Adipose tissue (tissue), 3 donors: ENCODE data around the gene PPP2R2B. TPM values are rescaled to one million over a fixed set of nuclear protein-coding genes. Genes with fewer than 3 reads are reported as not detected.

Experiments used
- H3K27ac ChIP-seq: one replicate; pipeline ENCODE4 v1.5.1; 2013; ENCODE audit warnings: low read depth, low read length
- WGBS, 3 donors: extraction: QIAGEN DNeasy Blood & Tissue Kit; methylation state at CpG; one replicate each; pipeline ENCODE4 v1.1.7; 2013; 5-methylcytosine and 5-hydroxymethylcytosine counted together
- polyA plus RNA-seq, 3 donors: library from polyadenylated mRNA; stranded (reverse); fragments of 200-250 nt; gene quantifications; one replicate each; pipeline ENCODE4 v1.2.3, GENCODE V29; 2013
- donor health status: healthy with polysubstance abuse.
- donor health status: Bipolar disorder and iron deficiency.
- donor health status: healthy.

PPP2R2B gene
- under 1 TPM; 0.28 to 0.34 (median 0.31) TPM for polyA plus RNA-seq

DNA sequence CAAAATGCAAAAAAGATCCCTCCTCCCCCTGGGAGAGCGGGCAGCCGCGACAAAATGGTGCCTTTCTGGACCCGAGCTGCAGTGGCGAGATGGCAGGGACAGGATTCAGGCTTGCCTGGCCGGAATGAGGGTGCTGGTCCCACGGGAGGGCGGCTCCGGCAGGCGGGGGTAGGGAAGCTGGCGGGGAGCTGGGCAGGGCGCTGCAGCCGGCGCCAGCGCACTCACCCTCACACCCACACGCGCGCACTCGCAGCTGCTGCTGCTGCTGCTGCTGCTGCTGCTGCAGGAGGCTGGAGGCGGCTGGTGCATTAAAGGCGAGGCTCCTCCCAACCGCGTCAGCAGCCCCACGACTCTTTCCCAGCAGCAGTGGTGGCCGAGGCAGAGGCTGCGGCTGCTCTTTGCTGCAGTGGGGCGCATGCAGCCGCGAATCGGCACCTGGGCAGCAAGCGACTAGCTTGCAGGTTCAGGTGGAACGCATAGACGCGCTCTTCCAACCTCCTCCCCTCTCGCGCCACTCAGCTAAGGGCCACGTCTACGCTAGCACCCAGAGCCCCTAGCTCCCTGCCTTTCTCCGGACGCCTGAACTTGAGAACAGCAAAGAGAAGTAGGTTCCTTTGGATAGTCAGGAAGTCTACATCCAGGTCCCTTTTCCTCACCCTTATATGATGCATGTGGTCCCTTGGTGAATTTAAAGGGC lies at the start of gene PPP2R2B:
Gene PPP2R2B (minus strand): TSS at position 282 of the 697 bp plus-strand sequence.
- 1 to 2% (median 1%) methylated on average over 37 to 40 of the region's 40 CpGs for WGBS, 3 donors
- no peak within 1 kb of the TSS for H3K27ac ChIP-seq

DNA sequence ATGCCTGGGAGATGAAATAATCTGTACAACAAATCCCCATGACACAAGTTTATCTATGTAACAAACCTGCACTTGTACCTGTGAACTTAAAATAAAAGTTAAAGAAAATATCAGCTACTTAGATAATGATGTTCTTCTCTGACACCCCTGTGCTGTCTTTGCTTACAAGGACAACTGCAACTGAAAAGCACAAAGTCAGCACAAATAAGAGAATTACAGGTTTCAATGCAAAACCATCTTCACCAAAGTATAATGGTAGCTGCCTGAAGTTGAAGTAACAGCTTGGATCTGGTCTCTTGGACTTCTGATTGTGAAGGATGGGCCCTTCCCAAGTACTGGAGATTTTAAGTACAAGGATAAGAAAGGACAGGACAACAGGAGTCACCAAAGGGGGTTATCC lies 45.6 kb upstream of the PPP2R2B start:
- H3K27ac ChIP-seq = no peak overlapping the region

DNA sequence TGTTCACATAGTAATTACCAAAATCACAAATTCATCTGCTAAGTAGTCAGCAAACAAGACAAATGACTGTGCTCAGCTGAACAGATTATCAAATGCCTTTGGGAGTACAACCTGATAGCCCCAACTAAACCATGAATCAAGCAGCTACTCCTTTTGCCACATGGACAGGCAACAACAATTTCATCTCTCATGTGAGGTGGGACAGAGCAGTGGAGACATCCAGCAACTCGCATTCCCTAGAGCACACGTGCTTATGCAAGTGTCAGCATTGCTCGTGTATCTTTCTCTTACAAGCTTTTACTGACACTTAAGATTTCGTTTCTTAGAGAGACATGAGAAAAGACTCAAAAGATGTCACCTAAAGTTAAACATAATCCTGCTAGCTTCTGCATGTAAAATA lies 42.7 kb upstream of the PPP2R2B start:
- WGBS, 3 donors = 60 to 65% (median 63%) methylated on average over 4 of the region's 4 CpGs
- no peak overlapping the region for H3K27ac ChIP-seq

DNA sequence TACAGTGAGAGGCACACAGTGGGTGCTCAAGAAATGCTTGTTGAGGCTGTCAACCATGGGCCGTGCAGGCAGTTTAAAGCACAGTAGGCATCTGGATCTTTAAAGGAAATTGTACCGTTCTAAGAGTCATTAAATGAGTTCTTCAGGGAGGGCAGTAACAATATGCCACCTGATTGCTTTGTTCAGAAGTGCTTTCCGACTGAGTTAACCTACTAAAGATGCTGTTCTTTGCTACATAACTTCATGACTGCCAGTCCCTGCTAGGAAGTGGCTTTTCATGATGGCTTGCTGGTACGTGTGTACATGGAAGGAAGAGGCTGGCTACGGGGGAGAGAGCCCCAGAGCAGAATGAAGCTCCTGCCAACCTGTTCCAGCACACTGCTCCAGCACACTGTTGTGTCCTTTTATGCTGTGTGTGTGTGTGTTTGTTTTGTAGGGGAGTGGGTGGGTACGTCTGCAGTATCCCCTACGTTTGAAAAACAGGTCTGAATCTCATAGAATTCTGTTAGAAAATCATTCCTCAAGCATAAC lies 41.9 kb upstream of the PPP2R2B start:
- no peak overlapping the region for H3K27ac ChIP-seq
- 61 to 72% (median 65%) methylated on average over 7 of the region's 7 CpGs for WGBS, 3 donors

DNA sequence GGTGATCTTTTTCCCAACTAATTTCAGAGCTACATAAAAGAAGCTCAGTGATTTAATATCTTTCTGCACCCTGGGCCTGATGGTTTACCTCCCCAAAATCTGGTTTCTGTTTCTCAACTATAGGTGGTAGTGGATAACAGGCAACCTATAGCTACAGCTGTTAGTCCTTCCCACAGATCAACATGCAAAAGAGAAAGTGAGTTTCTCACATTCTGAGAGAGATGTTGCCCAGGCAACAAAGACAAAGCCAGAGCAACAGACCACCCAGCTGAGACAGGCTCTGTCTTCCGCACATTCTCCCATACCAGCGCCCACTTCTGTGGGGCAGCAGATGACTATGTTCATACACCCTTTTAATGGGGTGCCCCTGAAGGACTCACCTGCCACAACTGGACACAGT lies 40.7 kb upstream of the PPP2R2B start:
- H3K27ac ChIP-seq = no peak overlapping the region
- 74 to 90% (median 83%) methylated on average over 2 of the region's 2 CpGs for WGBS, 3 donors

DNA sequence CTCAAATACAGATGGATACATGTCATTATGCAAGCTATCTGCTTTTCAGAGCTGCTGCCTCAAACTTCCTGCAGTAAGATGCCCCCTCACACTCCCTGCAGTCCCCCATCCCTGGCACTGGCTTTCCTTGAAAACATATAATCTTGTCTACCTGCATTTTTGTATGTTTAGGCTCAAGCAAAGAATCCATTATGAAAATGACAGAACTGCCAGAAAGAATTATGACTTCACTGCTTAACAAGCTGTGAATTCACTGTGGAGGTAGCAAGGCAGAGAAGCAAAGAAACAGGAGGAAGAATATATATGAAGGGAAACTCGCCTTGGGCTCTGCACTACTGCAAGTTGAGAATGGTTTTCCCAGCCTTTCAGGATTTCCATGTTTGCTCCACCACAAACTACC lies 39.4 kb upstream of the PPP2R2B start:
- H3K27ac ChIP-seq = no peak overlapping the region
- 58 to 67% (median 64%) methylated on average over 1 of the region's 1 CpG for WGBS, 3 donors

DNA sequence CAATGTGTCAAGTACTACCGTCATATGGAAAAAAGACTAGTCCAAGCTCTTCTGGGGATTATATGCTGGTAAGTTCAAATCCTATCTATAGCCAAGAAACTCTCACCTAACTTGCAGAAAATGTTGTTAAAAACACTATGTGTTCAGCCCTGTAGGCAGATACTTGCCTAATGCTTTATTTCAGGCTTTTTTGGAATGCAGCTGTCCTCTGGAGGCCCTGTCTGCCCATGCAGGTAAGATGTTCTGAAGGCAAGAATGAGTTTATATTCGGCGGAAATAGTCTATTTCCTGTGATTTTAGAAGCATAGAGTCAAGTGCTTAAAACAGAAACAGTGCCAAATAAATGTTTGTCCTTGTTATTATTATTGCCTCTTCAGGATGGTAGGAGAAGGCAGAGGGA lies 34.3 kb upstream of the PPP2R2B start:
- WGBS, 3 donors = 83 to 91% (median 89%) methylated on average over 3 of the region's 3 CpGs
- no peak overlapping the region for H3K27ac ChIP-seq

DNA sequence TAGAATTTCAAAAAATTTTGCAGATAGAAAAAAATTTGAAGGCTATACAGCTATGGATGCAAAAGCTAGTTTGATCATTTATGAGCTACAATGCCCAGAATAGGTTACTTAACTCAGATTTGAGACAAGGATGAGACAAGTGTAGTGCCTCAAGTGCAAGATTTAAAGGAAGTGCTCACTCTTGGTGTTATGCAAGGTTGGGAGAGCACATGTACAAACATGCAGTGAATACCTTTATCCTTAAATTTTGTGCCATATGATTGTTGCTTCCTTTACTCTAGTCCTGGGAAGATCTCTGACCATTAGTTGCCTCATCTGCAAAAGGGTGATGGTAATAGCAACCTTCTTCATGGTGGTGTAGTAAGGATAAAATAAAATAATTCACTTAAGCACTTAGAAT lies 31.7 kb upstream of the PPP2R2B start:
- H3K27ac ChIP-seq = no peak overlapping the region

DNA sequence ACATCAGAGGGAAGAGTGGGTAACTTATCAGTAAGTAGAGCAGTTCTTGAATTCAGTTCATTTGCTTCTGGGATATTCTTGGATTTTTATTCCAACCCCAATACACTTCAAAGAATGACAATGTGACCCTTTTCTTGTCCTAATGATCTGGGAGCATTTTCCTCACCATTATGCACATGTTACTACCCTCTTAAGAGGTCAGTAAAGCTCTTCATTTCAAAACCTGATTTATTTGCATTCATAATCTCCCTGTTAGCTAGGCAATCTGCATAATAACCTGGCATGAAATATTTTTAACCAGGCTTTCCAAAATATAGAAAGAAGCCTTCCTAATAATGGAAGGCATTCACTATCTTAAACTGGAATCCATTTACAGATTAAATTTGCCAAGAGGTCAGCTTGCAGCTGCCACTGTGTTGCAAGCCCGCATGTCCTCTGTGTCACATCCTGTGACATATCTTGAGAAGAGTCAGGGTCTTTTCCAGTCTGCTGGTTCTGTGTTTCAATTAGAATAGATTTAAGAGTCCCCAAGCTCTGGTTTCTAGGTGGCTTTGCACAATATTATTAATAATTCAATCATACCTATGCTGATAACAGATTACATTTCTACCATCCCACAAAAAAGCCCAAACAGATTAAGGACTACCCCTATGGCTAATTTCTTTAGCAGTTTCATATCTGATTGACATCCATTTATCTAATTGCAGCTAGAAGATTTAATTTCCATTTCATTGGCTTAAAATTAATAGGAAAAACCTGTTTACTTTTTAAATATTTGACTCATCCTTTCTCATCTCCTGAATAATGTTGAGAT lies 30.9 kb upstream of the PPP2R2B start:
- H3K27ac ChIP-seq = no peak overlapping the region
- WGBS, 3 donors = 63 to 72% (median 67%) methylated on average over 1 of the region's 1 CpG

DNA sequence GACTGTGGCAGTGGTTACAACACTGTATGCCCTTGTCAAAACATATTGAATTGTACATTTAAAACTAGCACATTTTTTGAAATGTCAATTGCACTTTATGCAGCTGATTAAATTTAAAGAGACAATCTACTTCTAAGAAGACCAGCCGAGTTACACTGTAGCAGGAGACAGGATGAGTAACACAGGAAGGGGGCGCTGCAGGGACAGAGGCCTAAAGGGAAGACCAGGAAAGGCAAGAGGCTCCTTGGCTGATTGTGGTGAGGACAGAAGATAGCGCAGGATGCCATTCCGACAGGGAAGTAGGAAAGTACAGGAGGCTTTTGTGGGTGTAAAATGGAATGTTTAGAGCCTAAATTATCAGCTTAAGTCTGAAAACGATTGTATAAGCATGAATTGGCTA lies 28.2 kb upstream of the PPP2R2B start:
- no peak overlapping the region for H3K27ac ChIP-seq
- 62 to 76% (median 75%) methylated on average over 5 of the region's 5 CpGs for WGBS, 3 donors

DNA sequence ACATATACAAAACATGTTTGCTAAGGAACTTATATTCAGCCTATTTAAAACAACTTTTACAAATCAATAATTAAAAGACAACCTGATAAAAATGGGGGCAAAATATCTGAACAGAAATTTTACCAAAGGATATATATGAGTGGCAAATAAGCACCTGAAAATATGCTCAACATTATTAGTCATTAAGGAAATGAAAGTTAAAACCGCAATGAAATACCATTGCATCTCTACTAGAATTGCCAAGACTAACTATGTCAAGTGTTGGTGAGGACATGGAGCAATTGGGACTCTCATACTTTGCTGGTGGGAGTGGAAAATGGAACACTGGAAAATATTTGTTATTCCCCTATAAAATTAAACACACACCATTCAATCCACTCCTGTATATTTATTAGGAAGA lies 26.3 kb upstream of the PPP2R2B start:
- WGBS, 3 donors = 88 to 93% (median 91%) methylated on average over 1 of the region's 1 CpG
- no peak overlapping the region for H3K27ac ChIP-seq

DNA sequence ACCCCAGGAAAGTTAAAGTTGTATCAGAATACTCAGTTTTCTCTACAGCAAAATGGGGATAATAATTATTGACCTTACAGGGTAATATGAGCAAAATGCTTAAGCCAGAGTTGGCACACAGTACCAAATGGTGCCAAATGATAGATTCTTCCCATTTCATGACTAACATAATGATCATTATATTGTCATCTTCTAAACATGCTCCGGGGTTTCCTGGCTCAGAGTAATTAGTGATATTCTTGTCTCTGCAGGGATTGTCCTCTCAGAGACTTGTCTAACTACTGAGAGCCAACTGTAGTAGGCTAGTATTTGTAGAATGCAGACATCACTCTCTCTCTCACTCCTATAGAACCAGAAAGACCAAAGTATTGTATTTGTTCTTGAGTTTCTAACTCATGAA lies 25.2 kb upstream of the PPP2R2B start:
- H3K27ac ChIP-seq = no peak overlapping the region
- 91 to 93% (median 91%) methylated on average over 1 of the region's 1 CpG for WGBS, 3 donors

DNA sequence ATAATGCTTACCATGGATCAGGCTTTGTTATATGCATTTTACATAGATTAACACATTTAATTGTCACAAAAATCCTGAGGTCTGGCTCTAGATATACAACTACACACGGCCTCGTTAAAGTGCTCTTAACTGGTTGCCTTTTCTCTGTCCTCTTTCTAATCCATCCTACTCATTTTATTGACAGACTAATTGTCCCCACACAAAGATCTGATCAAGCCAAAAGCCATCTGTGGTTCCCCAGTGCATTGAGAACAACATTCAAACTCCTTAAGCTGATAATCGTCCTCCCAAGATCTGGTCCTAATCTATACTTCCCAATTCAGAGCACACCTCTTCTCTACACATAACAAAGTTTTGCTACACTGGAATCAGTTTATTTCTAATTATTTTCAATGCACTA lies 23.9 kb upstream of the PPP2R2B start:
- whole genome bisulfite sequencing, 3 donors = 87 to 93% (median 91%) methylated on average over 3 of the region's 3 CpGs
- H3K27ac ChIP-seq = no peak overlapping the region

DNA sequence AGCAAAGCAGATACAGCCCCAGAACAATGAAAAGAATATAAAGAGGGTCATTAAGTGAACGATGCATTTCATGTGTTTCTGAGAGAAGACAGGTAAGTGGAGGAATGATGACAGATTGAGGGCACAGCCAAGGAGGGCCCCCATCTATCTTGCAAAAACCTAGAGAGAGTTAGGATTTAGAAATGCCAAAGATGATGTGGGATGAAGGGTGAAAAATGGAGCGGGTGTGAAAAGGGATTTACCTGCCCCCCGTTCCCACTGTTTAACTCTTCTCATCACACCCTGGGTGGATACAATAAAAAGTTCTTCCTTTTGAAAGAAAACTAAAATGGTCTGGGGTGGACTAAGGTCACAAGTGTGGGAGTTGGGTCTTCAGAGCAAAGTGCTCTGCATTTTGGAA lies 18.5 kb upstream of the PPP2R2B start:
- WGBS, 3 donors = 75 to 82% (median 77%) methylated on average over 3 of the region's 3 CpGs
- H3K27ac ChIP-seq = no peak overlapping the region

DNA sequence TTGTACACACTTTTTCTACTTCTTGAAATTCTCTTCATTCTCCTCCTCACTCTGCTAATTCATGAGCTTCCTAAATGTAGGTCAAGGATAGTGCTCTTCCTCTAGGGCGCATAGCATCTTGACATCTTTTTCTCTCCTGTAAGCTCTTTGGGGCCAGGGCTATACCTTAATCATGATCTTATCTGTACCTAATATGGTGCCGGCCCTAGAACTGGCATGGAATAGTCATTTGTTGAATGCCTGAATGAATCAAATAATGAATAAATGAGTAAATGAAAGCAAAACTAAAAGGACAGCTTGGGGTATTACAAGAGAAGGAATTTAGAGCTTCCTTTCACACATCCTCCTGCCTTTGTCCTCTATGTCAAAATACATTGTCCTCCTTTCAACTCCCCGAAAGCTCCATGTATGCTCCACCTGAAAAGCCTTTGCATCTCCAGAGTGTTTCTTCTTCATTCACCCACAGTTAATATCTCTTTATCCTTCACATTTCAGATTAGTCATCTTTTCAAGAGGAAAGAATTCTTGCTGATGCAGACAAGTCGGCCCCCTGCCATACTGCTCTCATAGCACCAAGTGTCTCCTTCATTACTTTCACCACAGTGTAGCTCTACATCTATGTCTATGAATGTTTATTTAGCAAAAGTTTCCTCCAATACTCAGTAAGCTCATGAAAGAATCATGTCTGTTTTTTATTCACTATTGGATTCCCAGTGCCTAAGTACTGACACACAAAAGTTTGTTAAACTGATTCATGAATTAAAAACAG lies 16.4 kb upstream of the PPP2R2B start:
- WGBS, 3 donors = 83 to 86% (median 84%) methylated on average over 4 of the region's 4 CpGs

DNA sequence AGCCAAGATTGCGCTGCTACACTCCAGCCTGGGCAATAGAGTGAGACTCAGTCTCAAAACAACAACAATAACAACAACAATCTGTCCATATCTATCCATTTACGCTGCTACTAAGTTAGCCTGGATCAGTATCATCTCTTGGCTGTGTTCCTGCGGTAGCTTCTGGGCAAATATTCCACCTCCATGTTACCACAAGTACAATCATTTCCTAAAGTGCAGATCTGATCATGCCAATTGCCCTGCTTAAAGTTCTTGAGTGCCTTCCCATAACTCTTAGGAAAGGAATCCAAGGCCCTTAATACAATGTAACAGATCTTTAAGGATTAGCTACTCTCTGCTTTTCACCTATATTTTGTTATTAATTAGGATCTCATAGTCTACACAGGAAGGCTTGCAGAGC lies 15.4 kb upstream of the PPP2R2B start:
- H3K27ac ChIP-seq = no peak overlapping the region
- 92 to 98% (median 94%) methylated on average over 3 of the region's 3 CpGs for WGBS, 3 donors

More for the DNA sequence above, 16.4 kb upstream of the PPP2R2B start:
- no peak overlapping the region for H3K27ac ChIP-seq

DNA sequence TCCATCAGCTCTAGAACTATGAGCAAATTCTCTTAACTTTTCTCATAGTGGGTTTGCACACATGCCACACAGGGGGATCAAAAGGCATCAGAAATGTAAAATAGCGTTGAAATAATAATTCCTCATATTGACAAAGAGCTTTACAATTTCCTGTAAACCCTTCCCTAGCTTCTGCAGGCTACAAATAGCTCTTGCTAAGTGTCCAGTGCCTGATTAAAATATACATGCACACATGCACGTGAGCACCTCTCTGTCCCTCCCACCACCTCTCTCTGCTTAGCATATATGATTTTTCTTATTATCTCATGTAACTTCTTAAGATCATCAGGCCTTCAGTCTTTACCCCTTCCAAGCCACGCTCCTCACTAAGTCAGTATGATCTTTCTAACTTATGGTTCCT lies 13.7 kb upstream of the PPP2R2B start:
- 71 to 80% (median 80%) methylated on average over 3 of the region's 3 CpGs for WGBS, 3 donors
- H3K27ac ChIP-seq = no peak overlapping the region

DNA sequence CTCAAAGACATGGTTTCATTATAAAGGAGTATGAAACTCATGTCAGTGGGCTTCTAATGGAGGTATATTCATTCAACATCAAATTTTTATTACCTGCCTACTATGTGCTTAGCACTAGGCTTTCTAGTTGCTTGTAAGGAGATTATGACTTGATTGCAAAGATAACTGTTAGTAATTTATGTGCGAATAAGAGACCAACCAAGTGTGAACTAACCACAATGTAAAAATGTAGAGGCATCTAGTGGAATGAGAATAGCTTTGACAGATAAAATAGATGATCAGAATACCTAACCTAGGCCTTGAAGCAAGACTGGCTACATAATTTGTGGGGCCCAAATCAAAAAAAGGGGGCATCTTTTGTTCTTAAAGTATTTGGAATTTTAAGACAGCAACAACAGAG lies 13.0 kb upstream of the PPP2R2B start:
- 87 to 97% (median 88%) methylated on average over 1 of the region's 1 CpG for WGBS, 3 donors
- no peak overlapping the region for H3K27ac ChIP-seq
